ENCODE measurements around the gene KPNB1.

DNA sequence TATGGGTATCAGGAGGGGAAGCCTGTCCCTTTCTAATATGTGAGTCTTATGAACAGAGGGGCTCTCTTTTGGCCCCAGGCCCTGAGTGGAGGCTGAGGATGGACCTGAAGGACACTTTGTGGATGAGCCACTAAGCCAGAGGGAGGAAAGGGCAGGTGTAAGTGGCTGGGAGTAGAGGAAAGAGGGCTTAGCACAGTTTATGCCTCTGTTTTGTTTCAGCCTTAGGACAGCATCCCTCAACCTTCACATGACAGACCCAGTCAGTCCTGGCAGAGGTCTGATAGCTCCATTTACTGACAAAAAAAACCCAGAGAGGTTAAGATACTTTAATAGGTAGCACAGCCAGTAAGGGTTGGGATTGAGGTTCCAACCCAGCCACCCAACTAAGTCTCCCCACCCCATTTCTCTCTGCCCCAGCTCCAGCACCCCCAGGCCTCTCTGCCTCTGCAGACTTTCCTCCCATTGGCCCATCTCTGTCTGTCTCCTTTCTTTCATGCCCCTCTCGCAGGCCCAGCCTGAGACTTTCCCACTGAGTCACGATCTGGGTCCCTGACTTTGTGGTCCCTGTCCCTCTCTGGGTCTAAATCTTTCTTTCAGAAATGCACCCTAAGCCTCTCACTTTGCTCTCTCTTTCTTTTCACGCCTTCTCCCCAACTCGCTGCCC, 78.6 kb downstream of the KPNB1 start:
- no peak for TF ChIP-seq CTCF (IDR thresholded peaks at IDR 0.05; ENCODE audit: poor library complexity, severe bottlenecking)
- TF ChIP-seq, protein P1, sequence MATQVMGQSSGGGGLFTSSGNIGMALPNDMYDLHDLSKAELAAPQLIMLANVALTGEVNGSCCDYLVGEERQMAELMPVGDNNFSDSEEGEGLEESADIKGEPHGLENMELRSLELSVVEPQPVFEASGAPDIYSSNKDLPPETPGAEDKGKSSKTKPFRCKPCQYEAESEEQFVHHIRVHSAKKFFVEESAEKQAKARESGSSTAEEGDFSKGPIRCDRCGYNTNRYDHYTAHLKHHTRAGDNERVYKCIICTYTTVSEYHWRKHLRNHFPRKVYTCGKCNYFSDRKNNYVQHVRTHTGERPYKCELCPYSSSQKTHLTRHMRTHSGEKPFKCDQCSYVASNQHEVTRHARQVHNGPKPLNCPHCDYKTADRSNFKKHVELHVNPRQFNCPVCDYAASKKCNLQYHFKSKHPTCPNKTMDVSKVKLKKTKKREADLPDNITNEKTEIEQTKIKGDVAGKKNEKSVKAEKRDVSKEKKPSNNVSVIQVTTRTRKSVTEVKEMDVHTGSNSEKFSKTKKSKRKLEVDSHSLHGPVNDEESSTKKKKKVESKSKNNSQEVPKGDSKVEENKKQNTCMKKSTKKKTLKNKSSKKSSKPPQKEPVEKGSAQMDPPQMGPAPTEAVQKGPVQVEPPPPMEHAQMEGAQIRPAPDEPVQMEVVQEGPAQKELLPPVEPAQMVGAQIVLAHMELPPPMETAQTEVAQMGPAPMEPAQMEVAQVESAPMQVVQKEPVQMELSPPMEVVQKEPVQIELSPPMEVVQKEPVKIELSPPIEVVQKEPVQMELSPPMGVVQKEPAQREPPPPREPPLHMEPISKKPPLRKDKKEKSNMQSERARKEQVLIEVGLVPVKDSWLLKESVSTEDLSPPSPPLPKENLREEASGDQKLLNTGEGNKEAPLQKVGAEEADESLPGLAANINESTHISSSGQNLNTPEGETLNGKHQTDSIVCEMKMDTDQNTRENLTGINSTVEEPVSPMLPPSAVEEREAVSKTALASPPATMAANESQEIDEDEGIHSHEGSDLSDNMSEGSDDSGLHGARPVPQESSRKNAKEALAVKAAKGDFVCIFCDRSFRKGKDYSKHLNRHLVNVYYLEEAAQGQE (IDR thresholded peaks at IDR 0.05; ENCODE audit: borderline replicate concordance), result no peak
- no peak for TF ChIP-seq TAF1 (IDR thresholded peaks at IDR 0.05; ENCODE audit: low read depth)
- TF ChIP-seq POLR2AphosphoS5 (IDR thresholded peaks at IDR 0.05), result no peak
- no peak for TF ChIP-seq RAD21 (conservative IDR thresholded peaks at IDR 0.05)
- no peak for TF ChIP-seq EZH2 (IDR thresholded peaks at IDR 0.05; ENCODE audit: borderline replicate concordance, insufficient read depth, low read length, poor library complexity, severe bottlenecking)
- no peak for TF ChIP-seq MXI1 (conservative IDR thresholded peaks at IDR 0.05; ENCODE audit: poor library complexity, severe bottlenecking)
